NCI-H2227 (cell line): ENCODE data around the gene CYP4V2.
A peak's percentile ranks its signal among the peaks of the same experiment; 100 is the strongest.

Experiments
- DNase-seq: peaks from one replicate; lab custom pipeline; 2025; ENCODE audit not compliant: unreplicated experiment; lab: John Stamatoyannopoulos, UW

CYP4V2 gene

DNA sequence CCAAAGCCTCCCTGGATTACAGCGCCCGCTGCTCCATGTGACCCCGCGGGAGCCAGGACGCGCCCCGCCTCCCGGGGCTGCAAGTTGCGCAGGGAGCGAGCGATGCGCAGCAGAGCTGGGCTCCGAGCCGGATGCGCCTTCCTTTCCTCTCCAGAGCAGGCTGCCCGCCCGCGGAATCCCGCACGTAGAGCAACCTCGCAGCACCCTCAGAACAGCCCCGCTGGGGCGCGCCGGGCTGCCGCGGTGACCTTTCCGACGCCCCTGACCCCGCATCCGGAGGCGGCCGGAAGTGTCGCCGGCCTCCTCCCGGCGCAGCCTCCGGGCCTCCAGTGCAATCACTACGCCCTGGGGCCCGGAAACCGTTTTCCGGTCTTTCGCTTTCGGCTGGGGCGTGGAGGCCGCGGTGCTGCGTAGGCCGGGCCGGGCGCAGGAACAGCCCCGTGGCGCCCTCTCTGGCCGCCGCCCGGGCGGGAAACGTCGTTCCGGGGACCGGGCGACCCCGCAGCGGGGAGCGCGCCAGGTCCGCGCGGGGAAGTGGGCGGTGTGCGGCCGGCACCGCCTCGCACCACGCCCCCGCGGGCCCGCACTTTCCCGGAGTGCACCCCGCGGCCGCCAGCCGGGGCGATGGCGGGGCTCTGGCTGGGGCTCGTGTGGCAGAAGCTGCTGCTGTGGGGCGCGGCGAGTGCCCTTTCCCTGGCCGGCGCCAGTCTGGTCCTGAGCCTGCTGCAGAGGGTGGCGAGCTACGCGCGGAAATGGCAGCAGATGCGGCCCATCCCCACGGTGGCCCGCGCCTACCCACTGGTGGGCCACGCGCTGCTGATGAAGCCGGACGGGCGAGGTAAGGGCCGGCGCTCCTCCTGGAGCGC, at the start of gene CYP4V2:
TSS of gene CYP4V2 (plus strand) at position 368 of the 866 bp plus-strand sequence. CDS start at position 625, 257 bp downstream.
- DNase-seq: peak; percentile 75

DNA sequence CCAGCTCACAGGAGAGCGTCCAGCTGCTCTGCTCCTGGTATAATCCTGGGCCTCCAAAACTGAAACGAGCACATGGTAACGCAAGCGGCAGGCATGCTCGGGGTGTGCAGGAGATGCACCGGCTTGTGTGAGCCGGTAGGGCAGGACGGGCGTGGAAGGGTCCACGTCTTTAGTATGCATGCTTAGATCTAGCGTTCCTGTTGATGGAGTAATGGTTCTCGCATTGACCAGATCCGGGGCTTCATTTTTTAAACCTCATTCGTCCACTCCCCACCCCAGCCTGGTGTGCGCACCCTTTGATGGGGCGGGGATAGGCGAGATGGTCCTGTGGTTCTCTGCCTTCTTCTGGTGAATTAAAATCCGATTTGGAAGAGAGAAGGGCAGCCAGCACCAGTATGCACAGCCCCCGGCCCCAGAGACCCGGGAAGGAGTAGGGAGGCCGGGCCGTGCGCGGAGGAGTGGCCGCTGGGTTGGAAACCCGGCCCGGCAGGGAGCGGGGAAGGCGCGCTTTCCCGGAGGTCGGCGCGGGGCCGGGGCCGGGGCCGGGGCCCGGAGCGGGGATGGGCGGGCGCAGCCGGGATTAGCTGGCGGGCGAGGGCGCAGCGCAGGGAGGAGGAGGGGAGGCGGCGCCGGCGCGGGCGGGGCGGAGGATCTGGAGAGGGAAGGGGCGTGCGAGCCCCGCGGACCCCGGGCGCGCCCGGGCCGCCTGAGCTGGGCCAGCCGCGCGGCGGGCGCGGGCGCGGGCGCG, 47.0 kb upstream of the CYP4V2 start:
- peak; percentile 64 for DNase-seq

DNA sequence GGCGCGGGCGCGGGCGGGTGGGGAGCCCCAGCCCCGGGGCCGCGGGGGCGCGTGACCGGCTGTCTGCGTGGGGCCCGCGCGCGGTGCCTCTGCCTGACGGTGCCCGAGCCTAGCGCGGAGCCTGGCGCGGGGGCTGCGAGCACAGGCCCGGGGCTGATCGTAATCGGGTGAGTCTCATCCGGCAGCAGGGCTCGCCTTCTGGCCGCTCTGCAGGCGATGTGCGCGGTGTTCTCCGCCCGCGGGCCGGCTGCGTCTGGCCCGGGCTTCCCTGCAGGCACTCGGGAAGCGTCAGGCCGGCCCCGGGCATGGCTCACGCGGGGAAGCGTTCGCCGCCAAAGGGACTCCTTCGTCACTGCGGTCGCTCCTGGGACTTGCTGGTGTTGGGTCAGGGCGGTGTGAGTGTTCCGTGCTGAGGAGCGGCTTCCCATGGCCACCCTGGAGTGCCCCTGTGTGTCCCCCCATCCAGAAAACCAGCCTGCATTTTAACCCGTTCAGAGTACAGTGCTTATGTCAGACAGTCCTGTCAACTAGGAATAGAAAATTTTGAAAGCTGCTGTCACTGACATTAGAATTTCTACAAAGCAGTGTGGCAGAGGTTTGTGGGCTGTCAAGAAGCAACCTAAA, 46.3 kb upstream of the CYP4V2 start:
- peak; percentile 57 for DNase-seq

DNA sequence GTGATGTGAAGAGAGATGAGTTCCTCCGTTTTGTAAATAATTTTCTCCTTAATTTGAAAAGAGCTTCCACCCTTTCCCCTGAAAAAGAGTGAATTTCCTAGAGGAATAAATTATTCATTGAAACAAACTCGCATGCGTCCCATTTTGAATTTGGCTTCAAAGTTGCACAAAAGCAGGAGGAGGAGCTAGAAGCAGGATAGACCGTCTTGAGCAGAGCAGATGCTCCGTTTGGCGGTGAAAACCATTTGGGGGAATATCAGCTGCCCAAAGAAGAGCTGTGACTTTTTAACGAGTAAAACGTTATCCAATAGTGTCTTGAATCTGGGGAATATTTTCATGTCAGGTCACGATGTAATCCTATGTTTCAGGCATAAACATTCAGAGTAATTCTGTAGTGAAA, 44.9 kb upstream of the CYP4V2 start:
- no peak for DNase-seq

DNA sequence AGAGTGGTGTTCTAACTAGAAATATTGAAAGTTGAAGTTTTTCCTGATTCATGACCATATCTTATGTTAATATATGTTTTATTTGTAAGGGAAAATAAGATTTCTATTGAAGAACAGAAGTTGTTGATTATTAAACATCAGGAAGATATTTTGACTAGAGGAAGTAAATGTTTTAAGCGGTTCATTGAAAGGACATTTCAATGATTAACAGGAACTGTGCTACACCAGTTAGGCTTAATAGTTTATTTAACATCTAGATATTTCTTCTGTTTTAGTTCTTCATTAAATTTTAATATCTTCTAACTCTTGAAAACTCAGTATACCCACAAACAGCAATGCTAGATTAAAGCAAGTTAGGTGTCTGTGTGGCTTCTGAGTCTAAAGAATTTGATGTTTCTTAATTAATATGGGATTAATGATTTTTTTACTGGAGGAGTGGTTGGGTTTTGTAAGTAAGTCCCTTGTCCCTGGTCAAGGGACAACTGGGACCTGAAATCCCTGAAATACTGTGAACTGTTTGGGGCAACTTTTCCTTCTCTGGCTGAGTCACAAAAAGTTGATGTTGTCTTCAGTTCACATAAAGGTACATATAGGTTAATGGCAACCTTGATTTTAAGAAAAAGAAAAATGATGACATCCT, 42.9 kb upstream of the CYP4V2 start:
- DNase-seq: no peak

DNA sequence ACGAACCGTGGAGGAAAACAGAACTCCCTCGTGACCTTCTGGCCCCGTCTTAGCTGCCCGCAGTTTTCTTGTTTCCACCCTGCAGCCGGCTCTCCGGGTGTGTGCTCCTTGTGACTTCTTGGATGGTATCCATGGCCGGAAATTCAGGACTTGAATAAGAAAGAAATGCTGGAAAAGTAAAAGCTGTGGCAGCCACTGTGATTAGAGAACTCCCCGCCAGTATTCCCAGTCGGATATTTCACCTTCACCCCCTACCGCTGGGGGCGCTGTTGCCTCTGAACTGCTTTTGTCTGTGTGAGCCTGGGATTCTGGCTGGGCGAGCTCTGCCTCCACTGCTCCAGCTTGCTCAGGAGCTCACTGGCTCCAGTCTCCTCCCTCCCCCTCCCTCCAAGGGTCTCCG, 41.5 kb upstream of the CYP4V2 start:
- DNase-seq: no peak

DNA sequence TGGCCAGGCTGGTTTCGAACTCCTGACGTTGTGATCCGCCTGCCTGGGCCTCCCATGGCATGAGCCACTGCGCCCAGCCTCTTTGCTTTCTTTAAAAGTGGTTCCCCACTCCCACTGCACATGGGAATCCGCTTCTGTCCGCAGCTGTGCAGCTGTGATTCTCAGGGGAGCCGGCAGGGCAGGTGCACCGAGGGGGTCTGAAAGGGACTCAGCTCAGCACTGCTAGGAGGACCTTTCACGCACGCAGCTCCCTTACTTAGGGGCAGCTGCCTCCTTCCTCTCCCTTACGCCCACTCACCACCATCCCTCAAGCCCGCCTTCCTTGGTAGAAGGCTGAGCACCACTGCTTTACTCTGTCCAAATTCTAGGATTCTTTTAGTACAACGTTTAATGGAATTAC, 40.4 kb upstream of the CYP4V2 start:
- no peak for DNase-seq

DNA sequence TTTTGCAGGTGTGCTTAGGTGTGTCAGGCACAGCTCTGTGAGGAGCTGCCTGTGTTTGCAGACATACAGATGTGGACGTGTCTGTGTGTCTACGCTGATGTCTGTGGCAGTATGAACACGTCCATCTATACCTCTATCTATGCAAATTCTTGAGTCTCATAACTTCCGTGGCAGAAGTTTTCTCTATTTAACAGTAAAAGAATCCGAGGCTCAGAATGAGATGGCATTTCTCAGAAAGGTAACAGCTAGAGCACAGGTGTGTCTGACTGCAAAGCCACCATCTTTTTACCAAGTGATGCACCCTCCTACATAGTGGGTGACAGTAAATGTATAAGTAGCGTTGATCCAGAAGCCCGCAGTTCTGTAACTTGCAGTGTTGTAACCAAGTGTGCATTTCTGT, 39.9 kb upstream of the CYP4V2 start:
- DNase-seq: no peak

DNA sequence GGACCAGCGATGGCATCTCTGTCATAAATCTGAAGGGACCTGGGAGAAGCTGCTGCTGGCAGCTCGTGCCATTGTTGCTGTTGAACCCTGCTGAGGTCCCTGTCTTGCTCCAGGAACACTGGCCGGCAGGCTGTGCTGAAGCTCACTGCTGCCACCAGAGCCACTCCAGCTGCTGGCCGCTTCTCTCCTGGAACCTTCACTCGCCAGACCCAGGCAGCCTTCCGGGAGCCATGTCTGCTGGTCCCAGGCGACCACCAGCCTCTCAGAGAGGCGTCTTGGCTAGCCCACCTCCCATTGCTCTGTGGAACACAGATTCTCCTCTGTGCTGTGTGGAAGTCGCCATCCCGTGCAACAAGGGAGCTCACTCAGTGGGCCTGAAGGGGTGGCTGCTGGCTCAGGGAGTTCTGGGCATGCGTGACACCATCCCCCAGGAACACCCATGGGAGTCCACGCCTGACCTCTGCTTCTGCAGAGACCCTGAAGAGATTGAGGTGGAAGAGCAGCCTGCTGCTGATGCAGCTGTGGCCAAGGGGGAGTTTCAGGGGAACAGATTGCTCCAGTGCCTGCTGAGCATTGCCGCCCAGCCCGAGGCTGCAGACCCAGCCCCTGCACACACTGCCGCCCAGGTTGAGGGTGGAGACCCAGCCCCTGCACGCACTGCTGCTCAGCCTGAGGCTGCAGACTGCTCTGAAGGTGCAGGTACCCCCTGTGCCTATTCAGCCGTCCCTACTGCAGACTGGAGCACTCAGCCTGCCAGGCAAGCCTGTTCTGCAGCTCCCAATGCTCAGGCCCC, 33.1 kb upstream of the CYP4V2 start:
- DNase-seq: no peak

DNA sequence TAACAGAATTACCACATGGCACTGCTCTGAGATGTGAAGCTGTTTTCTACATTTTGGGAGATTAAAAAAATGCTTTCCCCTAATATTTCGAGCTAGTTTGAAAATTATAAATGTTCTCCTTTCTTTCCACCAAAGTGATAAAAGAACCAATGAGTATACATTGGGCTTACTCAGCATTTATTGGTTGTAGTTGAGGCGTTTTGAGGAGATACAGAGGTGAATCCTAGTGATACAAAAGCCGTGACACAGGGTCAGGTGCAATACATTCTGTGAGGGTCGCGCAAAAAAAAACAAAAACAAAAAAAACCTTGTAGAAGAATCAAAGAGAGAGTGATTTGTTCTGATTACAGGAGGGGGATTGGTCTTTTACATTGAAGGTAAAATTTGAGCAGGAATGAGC, 32.4 kb upstream of the CYP4V2 start:
- DNase-seq: no peak

DNA sequence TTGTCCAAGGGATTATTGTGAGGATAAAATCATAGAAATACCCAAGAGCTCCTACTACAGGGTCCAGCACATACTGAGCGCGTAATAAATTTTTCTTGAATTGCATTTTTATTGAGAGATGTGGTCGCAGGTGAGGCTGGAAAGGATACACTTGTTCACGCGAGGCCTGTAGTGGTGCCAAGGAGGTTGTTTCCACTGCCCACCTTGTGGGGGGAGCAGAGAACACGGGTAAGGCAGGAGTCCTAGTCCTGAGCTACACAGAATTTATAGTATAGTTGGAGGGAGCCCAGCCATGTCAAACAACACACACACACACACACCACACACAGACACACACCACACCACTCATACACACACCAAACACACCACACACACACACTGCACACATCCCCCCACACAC, 31.8 kb upstream of the CYP4V2 start:
- no peak for DNase-seq

DNA sequence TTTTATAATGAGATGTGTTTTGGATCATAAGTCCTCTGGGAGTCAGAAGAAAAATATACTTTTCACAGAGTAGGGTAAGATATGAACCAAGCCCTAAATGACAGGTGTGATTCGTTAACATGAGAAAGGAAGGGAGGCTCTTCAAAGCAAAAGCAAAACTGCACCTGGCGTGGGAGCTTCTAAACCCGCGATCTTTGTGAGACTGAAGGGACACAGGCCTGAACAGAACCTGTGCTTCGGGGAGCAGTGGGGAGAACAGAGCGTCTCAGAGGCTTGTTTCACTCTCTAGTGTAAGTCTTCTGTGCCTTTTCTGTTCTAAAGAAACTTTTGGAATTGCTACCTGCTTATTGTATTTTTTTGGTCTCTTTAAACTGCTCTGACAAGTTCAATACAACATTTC, 30.2 kb upstream of the CYP4V2 start:
- no peak for DNase-seq

DNA sequence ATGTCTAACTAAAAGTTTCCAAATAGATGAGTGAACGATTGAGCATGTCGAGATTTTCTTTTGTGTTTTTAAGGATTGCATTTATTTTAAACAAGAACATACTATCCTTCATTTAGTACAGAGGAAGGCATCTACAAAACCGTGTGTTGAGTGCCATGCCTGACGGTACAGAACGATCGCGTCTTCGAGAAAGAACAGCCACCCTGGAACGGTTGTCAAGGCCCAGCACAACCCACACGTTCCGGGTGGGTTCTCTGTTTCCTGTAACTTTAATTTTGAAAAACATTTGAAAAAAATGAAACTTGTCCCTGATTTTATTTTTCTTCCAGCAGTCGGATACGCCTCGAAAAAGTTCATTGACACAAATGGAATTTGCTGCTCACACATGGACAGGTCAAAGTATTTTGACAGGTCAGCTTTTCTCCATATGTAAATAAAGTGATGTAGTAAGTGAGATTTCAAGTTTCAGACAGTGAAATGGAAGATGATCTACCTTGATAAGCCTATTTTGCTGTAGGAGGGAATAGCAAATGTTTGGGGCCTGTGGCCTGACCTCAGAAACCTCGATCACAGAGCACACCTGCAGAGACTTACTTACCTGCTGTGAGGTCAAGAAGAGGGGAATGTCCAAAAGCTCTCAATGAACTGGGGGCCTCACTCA, 24.4 kb upstream of the CYP4V2 start:
- DNase-seq: no peak

DNA sequence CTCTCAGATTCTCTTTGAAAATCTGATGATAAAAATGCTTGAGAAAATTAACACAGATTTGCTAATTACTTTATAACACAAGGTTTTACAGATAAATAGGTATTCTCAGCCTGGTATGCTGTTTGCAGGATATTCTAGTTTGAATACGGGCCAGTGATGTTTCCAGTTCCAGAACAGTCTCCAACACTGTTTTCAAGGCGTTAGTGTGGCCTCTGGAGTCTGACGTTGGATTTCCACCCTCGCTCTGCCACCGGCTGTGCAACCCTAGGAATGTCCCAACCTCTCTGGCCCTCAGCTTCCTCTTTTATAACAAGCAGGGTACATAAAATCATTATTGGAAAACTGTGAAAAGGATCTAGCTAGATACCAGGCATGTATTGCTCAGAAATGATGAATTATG, 23.8 kb upstream of the CYP4V2 start:
- DNase-seq: no peak

DNA sequence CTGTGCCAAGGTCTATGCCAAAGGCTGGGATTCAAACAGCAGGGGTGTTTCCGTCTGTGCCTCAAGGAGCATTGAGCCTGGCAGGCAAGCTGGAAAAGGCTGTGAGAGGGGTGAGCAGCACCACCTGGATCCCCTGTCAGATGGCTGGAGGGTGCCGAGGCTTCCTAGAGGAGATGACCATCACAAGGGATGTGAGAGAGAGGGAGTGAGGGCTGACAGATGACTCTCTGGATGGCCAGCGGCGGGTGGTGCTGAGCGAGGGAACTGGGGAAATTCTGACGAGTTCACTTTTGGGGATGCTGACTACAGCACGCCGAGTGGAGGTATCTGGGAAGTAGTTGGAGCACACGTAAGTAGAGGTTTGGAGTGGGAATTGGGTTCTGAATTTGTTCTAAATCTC, 22.6 kb upstream of the CYP4V2 start:
- no peak for DNase-seq

DNA sequence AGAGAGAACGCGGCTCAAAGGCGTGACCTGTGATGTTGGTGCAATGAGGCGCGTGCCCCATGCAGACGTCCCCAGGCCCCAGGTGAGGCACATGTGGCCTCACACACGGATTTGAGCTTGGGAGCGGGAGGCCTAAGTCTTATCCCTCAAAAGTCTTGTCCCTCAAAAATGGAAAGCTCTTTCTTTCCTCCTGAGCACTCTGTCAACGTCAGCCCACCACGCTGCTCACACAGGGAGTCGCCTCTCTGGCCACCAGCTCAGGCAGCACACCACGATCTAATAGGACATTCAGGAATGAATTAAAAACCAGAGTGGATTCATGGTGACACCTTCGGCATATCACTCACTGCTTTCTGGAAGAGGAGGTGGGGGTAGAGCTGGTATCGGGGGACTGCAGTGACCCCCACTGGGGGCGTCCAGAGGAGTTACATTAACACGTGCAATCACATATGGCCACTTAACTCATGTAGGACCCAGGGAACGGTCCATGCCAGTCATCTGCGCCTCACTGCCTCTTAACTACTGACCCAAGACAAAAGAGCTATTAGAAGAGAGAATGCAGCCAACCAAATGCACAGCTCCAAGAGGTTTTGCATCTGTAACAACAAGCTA, 21.9 kb upstream of the CYP4V2 start:
- no peak for DNase-seq

DNA sequence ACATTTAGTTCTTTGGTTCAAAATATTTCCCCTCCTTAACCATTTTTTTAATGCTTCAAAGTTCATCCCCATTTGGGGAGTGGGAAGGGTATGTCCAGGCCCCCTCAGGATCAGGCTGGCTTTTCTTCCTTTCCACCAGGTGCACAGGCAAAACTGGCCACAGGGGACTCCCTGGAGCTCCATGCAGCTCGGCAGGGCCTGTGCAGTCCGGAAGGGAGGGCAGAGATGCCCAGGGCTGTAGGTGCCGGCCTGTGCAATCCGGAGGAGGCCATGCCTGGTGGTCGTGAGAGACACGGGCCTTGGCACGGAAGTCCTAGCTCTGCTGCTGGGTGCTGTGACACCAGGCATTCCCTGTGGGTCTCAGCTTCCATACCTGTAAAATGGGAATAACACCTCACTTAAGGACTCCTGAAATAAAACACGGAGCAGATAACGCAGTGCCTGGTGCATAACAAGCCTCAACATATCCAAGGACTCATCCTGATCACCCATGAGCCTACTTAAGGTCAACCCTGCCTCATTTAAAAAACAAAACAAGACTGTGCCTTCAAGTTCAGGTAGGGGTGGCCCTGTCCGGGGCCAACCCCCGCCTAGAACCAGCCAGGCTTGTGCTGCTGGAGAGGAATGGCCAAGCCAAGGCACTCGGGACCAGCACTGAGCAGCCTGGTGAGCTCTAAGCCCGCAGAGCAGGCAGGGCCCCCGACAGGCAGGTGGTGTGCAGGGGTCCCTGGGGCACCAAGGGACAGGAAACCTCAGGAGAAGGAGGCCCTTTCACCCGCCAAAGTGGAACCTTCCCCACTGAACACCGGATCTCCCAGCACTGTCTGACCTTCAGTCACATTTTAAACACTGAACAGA, 21.2 kb upstream of the CYP4V2 start:
- no peak for DNase-seq

DNA sequence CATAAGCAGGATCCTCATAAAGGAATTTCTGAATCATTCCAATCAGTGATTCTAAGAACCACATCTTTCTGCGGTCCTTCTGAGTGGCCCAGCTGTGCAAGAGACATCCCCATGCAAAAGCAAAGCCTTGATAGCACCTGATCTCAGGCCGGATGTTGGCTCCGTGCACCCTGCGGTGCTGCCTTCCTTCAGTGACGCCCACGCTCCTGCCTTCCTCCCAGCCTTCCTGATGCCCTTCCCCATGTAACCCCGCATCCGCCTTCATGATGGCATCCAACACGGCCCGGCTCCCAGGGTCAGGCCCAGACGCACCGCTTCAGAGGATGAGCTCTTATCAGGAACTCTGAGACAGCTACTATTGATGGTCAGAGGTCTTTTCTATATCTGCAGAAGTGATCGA, 20.4 kb upstream of the CYP4V2 start:
- no peak for DNase-seq

DNA sequence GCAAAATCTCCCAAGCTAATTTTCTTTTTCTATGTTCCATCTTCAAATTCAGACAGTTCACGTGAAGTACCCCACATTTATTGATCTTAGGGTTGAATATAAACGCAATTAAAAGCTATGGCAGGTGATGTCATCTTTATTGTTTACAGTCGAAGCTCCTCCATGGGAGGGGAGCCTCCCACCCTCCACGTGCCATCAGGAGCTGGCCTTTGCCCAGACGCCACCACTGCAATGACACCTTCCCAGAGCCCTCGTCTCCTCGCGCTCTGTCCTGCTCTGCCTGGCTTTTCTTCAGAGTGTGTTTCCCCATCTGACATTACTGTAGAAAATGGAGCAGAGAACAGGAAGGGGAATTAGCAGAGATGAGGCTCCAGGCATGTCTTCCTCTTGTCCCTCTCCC, 18.8 kb upstream of the CYP4V2 start:
- no peak for DNase-seq
